IPS-18c (cell line): Measurements from ENCODE around the gene STEAP1B.

Source experiments
- H3K4me3 ChIP-seq: 2 replicates; pipeline ENCODE4 v1.7.0; 2013; ENCODE audit warnings: low read depth, mild to moderate bottlenecking, low read length, moderate library complexity; ENCODE audit not compliant: insufficient read depth
- H3K9me3 ChIP-seq: one replicate; pipeline ENCODE4 v1.6.1; 2013; ENCODE audit warnings: mild to moderate bottlenecking, low read length, moderate library complexity; ENCODE audit not compliant: control insufficient read depth, insufficient read depth

Gene STEAP1B

GRCh38 chr7:22375359-22376048 lies 124.5 kb downstream of the STEAP1B start:
- Histone ChIP-seq H3K4me3 (no peak overlapping the region), H3K9me3 (no peaks in the 10 kb centered on the region)

DNA sequence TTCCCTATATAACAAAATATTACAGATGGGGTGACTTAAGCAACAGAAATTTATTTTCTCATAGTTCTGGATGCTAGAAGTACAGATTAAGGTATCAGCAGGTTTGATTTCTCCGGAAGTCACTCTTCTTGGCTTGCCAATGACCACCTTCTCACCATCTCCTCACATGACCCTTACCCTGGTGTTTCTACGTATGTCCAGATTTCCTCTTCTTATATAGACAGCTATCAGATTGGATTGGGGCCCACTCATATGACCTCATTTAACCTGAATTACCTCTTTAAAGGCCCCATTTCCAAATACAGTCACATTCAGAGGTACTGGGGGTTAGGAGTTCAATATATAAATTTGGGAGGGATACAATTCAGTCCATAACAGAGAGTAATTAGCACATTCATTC lies 126.1 kb downstream of the STEAP1B start:
- H3K9me3 ChIP-seq: no peaks in the 10 kb centered on the region
- H3K4me3 ChIP-seq: no peak overlapping the region

GRCh38 chr7:22373388-22373787 lies 126.6 kb downstream of the STEAP1B start:
- H3K4me3 ChIP-seq: no peak overlapping the region
- no peaks in the 10 kb centered on the region for H3K9me3 ChIP-seq

- no peaks in the 10 kb centered on the region for H3K9me3 ChIP-seq
- no peak overlapping the region for H3K4me3 ChIP-seq
These were observed 127.1 kb downstream of the STEAP1B start for GRCh38 chr7:22372863-22373262.

DNA sequence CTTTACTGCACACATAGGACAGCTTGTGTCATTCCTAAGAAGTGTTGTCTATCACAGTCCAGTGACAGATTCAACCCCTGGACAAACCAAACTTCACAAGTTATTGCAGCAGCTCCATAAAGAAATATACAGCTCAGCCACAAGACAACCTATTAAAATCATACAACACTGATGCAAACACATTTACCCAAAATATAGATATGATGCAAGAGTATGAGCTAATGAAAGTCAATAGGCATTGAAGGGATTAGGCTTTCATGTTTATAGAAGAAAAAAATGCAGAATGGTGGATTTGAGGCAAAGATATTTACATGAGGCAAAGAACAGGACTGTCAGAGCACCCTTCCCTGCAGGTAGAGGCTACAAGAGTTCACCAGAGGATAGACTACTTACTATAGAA lies 128.1 kb downstream of the STEAP1B start:
- no peak overlapping the region for H3K4me3 ChIP-seq
- H3K9me3 ChIP-seq: no peaks in the 10 kb centered on the region
